Endothelial cell of umbilical vein (primary cell): ENCODE measurements around the gene CCNK. TPM values are rescaled to one million over a fixed set of nuclear protein-coding genes. Genes with fewer than 3 reads are reported as not detected.

Source experiments
- BruUV-seq: library from RNA; stranded (reverse); fragments of 400-500 nt; replicated peaks from 2 replicates; lab custom pipeline; 2021; lab: Mats Ljungman, UMichigan
- CTCF ChIA-PET: fragments of 300-600, 350-600 bp; sonication (Branson Sonifier 250); formaldehyde crosslinking; loops from one replicate; lab custom pipeline; 2021; ENCODE audit warnings: antibody characterized with exemption, inconsistent platforms; lab: Charles Lee
- POLR2A ChIA-PET: fragments of 300-600, 350-600 bp; sonication (Branson Sonifier 250); formaldehyde crosslinking; loops from one replicate; lab custom pipeline; 2021; ENCODE audit warnings: antibody characterized with exemption, inconsistent platforms; lab: Charles Lee
- DNase-seq: peaks from one replicate; pipeline ENCODE4 v3.0.0-alpha.2; 2011; ENCODE audit warnings: low read depth, low spot score
- FAIRE-seq: peaks from 2 replicates; lab custom pipeline; 2011; peaks lifted over from hg19 to GRCh38; lab: Jason Lieb, UNC
- H2AFZ ChIP-seq: 2 replicates; pipeline ENCODE4 v1.6.0; 2012; ENCODE audit warnings: low read depth, low read length, control low read depth, inconsistent platforms
- H3K27ac ChIP-seq: 2 replicates; pipeline ENCODE4 v1.5.1; 2011; ENCODE audit warnings: low read depth, mild to moderate bottlenecking, control low read depth, low read length, moderate library complexity; ENCODE audit not compliant: insufficient read depth
- H3K27me3 ChIP-seq, 2 experiments: 2 replicates each; pipeline versions ENCODE4 v1.6.0 to v1.6.1; 2011; ENCODE audit warnings: low read length in 2 of 2, mixed read lengths in 1 of 2; ENCODE audit not compliant: control insufficient read depth in 2 of 2, insufficient read depth in 2 of 2
- H3K36me3 ChIP-seq, 2 experiments: 2 replicates in 1 of 2; 3 replicates in 1 of 2; pipeline ENCODE4 v1.5.1; 2011; ENCODE audit warnings: low read length in 2 of 2, mild to moderate bottlenecking in 1 of 2, moderate library complexity in 1 of 2; ENCODE audit not compliant: control insufficient read depth in 2 of 2, insufficient read depth in 2 of 2; ENCODE audit errors: extremely low read depth in 1 of 2
- H3K4me1 ChIP-seq: 3 replicates; pipeline ENCODE4 v1.5.1; 2011; ENCODE audit warnings: mild to moderate bottlenecking, low read length; ENCODE audit not compliant: control insufficient read depth, insufficient read depth; ENCODE audit errors: extremely low read depth
- H3K4me2 ChIP-seq: 2 replicates; pipeline ENCODE4 v1.6.1; 2011; ENCODE audit warnings: low read length, control low read depth, mixed read lengths; ENCODE audit not compliant: insufficient read depth
- H3K4me3 ChIP-seq, 3 experiments: fragments of 200-600 bp in 1 of 3; sonication (generic), shearing (Covaris generic) in 1 of 3; replicated peaks in 1 of 3; 2 replicates each; pipeline ENCODE4 v1.5.1; 2011 to 2016; ENCODE audit warnings: control low read depth in 3 of 3, low read length in 3 of 3, mild to moderate bottlenecking in 2 of 3, inconsistent platforms in 1 of 3, low read depth in 1 of 3, moderate library complexity in 1 of 3; ENCODE audit not compliant: insufficient read depth in 1 of 3
- H3K79me2 ChIP-seq: 2 replicates; pipeline ENCODE4 v1.6.0; 2012; ENCODE audit warnings: low read length, inconsistent platforms; ENCODE audit not compliant: control insufficient read depth, insufficient read depth
- H3K9ac ChIP-seq: replicated peaks from 2 replicates; pipeline ENCODE3; 2011; ENCODE audit warnings: low read length, control low read depth; ENCODE audit not compliant: insufficient read depth; ENCODE audit errors: extremely low read depth
- H3K9me1 ChIP-seq: replicated peaks from 3 replicates; pipeline ENCODE4 v1.6.0; 2011; ENCODE audit warnings: mild to moderate bottlenecking, low read length; ENCODE audit not compliant: control insufficient read depth, insufficient read depth; ENCODE audit errors: extremely low read depth
- H3K9me3 ChIP-seq: replicated peaks from 2 replicates; pipeline ENCODE4 v1.5.1; 2012; ENCODE audit warnings: low read length, inconsistent platforms; ENCODE audit not compliant: control insufficient read depth, insufficient read depth
- H4K20me1 ChIP-seq: replicated peaks from 2 replicates; pipeline ENCODE3; 2011; ENCODE audit warnings: mild to moderate bottlenecking, low read length; ENCODE audit not compliant: control insufficient read depth, insufficient read depth; ENCODE audit errors: extremely low read depth
- FOS ChIP-seq: IDR thresholded peaks from 2 replicates; pipeline ENCODE4 v1.6.1; 2011; ENCODE audit warnings: mild to moderate bottlenecking, low read length, moderate library complexity, borderline replicate concordance; ENCODE audit not compliant: insufficient read depth
- JUN ChIP-seq: IDR thresholded peaks from 2 replicates; pipeline ENCODE4 v1.6.1; 2011; ENCODE audit warnings: borderline replicate concordance, low read depth; ENCODE audit not compliant: insufficient read length, insufficient read depth
- MYC ChIP-seq: IDR thresholded peaks from one replicate; pipeline ENCODE4 v1.6.1; 2011; ENCODE audit warnings: mild to moderate bottlenecking, low read depth, low read length
- POLR2A ChIP-seq: IDR thresholded peaks from 2 replicates; pipeline ENCODE4 v1.6.1; 2012; ENCODE audit warnings: low read depth, mild to moderate bottlenecking, control low read depth, low read length
- POLR2AphosphoS5 ChIP-seq: IDR thresholded peaks from 2 replicates; pipeline ENCODE4 v1.6.1; 2012; ENCODE audit warnings: low read depth, mild to moderate bottlenecking, control low read depth, low read length, moderate library complexity; ENCODE audit not compliant: insufficient read depth
- dilution Hi-C: fragments of 300-500 bp; cut with MboI; formaldehyde crosslinking; loops from one replicate; pipeline ENCODE4 v1.15.0; 2019; ENCODE audit warnings: low sequenced_read_pairs; ENCODE audit not compliant: extremely low pct_ligation_motif_present
- intact Hi-C: fragments of 100-400 bp; cut with micrococcal nuclease; formaldehyde crosslinking; loops from one replicate; pipeline ENCODE4 v1.10.0; 2022
- polyA plus RNA-seq, 4 experiments: library from polyadenylated mRNA; depleted of rRNA in 3 of 4; stranded (reverse) in 3 of 4; unstranded in 1 of 4; fragments of >200 nt; gene quantifications; 2 replicates each; pipeline versions ENCODE4 v1.2.1 to v1.2.3, GENCODE V29; 2011 to 2012; ENCODE audit warnings: missing spikeins in 1 of 4
- total RNA-seq: library from RNA; stranded (reverse); gene quantifications from 2 replicates; pipeline ENCODE4 v1.2.3, GENCODE V29; 2021
- TF ChIP-seq, protein P1 (sequence below), 2 donors: IDR thresholded peaks; 1 replicate in 1 of 2; 2 replicates in 1 of 2; pipeline ENCODE4 v1.5.1; 2011; ENCODE audit warnings: low read length in 2 of 2, mild to moderate bottlenecking in 2 of 2, moderate library complexity in 2 of 2, control low read depth in 1 of 2, inconsistent platforms in 1 of 2, low read depth in 1 of 2; ENCODE audit not compliant: insufficient read depth in 1 of 2; ENCODE audit errors: extremely low read depth in 1 of 2

The CCNK gene
- total and polyA plus RNA-seq, 2 donors (not counting 3 experiments of a cell fraction or from before 2014, with no cell fraction given) = 11.9 to 59.3 TPM

DNA sequence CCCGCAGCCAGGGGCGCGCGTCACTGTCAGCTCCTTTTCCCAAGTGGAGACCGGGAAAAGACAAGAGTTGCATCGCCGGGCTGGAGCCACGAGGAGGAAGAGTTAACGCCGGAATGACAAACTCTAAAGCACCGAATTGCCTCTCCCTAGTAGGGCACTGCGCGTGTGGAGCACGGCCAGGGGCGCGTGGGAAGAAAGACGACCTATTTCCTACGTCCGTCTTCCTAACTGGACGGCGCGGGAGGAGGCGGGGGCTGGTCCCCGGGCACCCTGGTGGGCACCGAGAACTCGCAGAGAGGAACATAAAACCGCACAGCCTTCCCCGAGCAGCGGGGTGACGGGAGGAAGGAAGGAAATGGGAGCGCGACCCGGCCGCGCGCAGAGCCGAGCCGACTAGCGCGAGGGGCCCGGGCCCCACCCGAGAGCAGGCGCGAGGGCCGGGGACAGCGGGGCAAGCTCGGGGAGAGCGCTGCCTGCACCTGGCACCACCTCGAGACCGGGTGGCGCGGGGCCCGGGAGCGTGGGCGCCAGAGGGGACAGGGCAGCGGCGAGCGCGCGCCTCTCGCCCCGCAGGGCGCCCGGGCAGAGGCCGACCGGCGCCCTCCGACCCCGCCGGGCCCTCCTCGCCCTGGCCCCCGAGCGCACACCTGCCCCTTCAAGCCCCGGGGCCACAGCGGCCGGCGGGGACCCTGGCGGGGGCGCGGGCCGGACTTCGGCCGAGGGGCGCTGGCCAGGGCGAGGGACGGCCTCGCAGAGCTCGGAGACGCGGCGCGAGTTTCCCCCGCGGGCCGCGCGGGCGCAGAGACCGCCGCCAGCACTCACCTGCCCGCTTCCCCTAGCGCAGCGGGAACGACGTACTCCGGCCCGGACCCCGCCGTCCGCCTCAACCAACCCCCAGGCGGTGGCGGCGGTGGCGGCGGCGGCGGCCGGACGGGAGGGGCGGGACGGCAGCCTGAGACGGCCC lies 1.0 kb upstream of the CCNK start, which contains the start of gene SETD3:
SETD3 (minus strand) TSS at position 954 of the 964 bp plus-strand sequence. CDS start 15,054 bp downstream, outside the sequence.
- H3K36me3 ChIP-seq = no peaks in the 10 kb centered on the region
- ChIA-PET CTCF (interaction anchor here (0.7 to 1.4 kb wide), 6 partner anchors 11 to 87 kb away, joined by 3 to 7 read pairs (median 4); no protein-coding TSS in a partner anchor), POLR2A (interaction anchor here (1.1 to 2.2 kb wide), 3 partner anchors 11 to 312 kb away, joined by 3 to 7 read pairs (median 4); no protein-coding TSS in a partner anchor)
- H3K4me1 ChIP-seq = peaks cover 23% of the 10 kb centered on the region
- intact Hi-C loops = loop anchor here (2.0 kb wide), 1 partner anchor 761 kb away; no protein-coding TSS in a partner anchor
- peak within 1 kb of the TSS; percentile 66 for H3K27ac ChIP-seq
- BruUV-seq = no TSS peak
- H3K4me3 ChIP-seq = peak within 1 kb of the TSS; percentile 76 to 99 (median 86)
- H3K79me2 ChIP-seq = peaks cover 86% of the 10 kb centered on the region
- DNase-seq (peak; percentile 58), FAIRE-seq (no peak)
- peak within 1 kb of the TSS; percentile 95 for H3K4me2 ChIP-seq
- H3K9me1 ChIP-seq = no peaks in the 10 kb centered on the region
- TF ChIP-seq, protein P1, sequence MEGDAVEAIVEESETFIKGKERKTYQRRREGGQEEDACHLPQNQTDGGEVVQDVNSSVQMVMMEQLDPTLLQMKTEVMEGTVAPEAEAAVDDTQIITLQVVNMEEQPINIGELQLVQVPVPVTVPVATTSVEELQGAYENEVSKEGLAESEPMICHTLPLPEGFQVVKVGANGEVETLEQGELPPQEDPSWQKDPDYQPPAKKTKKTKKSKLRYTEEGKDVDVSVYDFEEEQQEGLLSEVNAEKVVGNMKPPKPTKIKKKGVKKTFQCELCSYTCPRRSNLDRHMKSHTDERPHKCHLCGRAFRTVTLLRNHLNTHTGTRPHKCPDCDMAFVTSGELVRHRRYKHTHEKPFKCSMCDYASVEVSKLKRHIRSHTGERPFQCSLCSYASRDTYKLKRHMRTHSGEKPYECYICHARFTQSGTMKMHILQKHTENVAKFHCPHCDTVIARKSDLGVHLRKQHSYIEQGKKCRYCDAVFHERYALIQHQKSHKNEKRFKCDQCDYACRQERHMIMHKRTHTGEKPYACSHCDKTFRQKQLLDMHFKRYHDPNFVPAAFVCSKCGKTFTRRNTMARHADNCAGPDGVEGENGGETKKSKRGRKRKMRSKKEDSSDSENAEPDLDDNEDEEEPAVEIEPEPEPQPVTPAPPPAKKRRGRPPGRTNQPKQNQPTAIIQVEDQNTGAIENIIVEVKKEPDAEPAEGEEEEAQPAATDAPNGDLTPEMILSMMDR (IDR thresholded peaks at IDR 0.05; ENCODE audit: extremely low read depth in 1 of 2, insufficient read depth in 1 of 2, low read depth in 1 of 2, low read length in 2 of 2) = no peak
- TF ChIP-seq MYC (no peak), POLR2AphosphoS5 (no peak), FOS (no peak), POLR2A (no peak), JUN (no peak)
- H3K27me3 ChIP-seq = no peaks in the 10 kb centered on the region
- peak within 1 kb of the TSS; percentile 67 for H2AFZ ChIP-seq
- dilution Hi-C loops = no loop called here
- H3K9me3 ChIP-seq = no peaks in the 10 kb centered on the region
- peaks cover 17% of the 10 kb centered on the region for H4K20me1 ChIP-seq
- peak within 1 kb of the TSS; percentile 87 for H3K9ac ChIP-seq
